ENCODE measurements around the gene CFDP1.
A peak's percentile ranks its signal among the peaks of the same experiment; 100 is the strongest.

CFDP1 gene

DNA sequence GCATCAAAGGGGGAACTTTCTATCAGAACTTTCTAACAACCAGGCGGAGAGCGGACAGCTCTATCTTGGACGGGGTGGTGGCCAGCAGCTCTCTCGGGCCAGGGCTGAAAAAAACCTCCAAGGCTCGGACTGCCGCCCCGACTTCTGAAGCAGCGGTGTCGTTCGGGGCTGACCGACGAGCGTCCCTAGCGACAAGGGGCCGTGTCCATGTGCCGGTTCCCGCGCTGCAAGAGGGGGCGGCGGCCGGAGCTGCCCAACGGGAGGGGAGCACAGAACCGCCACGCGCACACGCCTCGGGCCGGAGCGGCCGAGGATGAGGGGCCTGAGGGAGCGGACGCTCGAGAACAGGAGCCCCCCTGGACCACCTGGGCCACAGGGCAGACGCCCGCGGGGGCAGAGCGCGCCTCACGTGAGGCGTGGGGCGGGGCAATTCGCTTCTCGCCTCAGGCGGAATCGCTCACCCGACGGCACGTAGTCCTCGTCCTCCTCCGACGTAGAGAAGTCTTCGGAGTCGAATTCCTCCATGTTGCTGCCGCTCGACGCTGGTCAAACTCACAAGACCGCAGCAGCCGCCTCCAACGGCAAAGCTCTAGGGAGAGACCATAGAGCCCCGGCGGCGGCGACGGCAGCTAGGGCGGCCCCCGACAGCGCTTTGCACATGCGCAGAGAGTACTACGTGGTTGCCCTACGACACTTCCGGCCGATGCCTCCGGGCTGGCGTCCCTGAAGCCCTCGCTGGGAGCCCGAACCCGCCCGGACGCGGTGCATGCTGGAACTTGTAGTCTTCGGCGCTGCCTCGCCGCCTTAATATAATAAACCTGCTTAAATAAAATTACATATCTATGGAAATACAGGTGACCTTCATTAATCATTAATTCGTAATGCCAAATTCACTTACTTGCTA is at the start of gene CFDP1:
TSS of gene CFDP1 (minus strand) at position 676 of the 904 bp plus-strand sequence. CDS start at position 525, 151 bp downstream.
- Histone ChIP-seq H3K9me2 (replicated peaks; ENCODE audit: insufficient read depth, low read length) (no peaks in the 10 kb centered on the region), H2AFZ (ENCODE audit: low read length) (peak within 1 kb of the TSS; percentile 88), H3F3A (ENCODE audit: insufficient read depth, low read length) (peaks cover 5% of the 10 kb centered on the region; the same call in 1 of the 2 replicates), H3K27ac (ENCODE audit: low read length) (peak within 1 kb of the TSS; percentile 70; the same call in 1 of the 2 replicates), H3K79me2 (ENCODE audit: low read length) (peaks cover 9% of the 10 kb centered on the region), H3K4me3 (ENCODE audit: low read length) (peak within 1 kb of the TSS; percentile 83), H3K9ac (ENCODE audit: low read length) (peak within 1 kb of the TSS; percentile 64), H4K20me1 (ENCODE audit: insufficient read depth, low read length) (no peaks in the 10 kb centered on the region), H3K4me1 (ENCODE audit: low read length) (no peaks in the 10 kb centered on the region), H3K4me2 (ENCODE audit: low read depth, low read length) (peak within 1 kb of the TSS; percentile 81), H3K36me3 (replicated peaks; ENCODE audit: insufficient read depth, low read length) (no peaks in the 10 kb centered on the region), H3K27me3 (replicated peaks; ENCODE audit: insufficient read depth, low read length) (no peaks in the 10 kb centered on the region), H3K9me3 (replicated peaks; ENCODE audit: insufficient read depth, low read length) (no peaks in the 10 kb centered on the region)
- no peak for TF ChIP-seq EZH2phosphoT487 (IDR thresholded peaks at IDR 0.05; ENCODE audit: low read length)
- TF ChIP-seq EZH2 (optimal IDR thresholded peaks at IDR 0.05; ENCODE audit: low read depth, low read length) = no peak
- TF ChIP-seq CTCF (IDR thresholded peaks at IDR 0.05; ENCODE audit: low read length) = no peak
- DNase-seq = peak; percentile 91

DNA sequence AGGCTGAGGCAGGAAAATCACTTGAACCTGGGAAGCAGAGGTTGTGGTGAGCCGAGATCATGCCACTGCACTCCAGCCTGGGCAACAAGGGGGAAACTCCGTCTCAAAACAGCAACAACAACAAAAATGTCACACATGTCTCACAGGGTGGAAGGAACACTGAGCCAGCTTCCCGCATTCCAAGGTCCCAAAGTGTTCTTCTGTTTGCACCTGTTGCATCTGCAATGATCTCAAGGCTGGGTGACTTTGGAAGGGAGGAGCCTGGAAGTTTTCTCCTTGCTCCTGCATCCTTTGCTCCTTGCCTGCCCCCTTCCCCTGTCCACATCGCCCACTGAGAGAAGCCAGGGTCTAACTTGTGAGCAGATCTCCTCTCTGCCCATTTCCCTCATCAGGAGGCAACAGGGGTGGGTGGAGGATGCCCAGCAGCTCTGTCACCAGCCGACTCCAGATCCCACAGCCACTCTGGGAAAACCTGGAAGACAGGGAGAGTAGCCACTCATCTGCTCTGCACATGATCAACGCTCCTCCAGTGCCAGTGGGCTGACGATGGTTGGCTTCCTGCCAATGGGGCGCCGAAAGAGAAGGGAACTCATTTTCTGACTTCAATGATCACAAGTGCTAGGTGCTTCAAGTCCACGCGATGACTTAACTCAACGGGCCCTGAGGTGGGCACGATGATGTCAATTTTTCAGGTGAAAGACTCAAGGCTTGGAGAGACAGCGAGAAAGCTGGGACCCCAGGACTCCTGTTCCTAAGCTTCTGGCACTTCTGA is 49.3 kb upstream of the CFDP1 start:
- H3K27me3 ChIP-seq (replicated peaks; ENCODE audit: insufficient read depth, low read length) = no peaks in the 10 kb centered on the region
- no peak overlapping the region for H3K4me2 ChIP-seq (ENCODE audit: low read depth, low read length)
- H4K20me1 ChIP-seq (ENCODE audit: insufficient read depth, low read length) = no peaks in the 10 kb centered on the region
- DNase-seq = no peak
- H3K4me1 ChIP-seq (ENCODE audit: low read length) = 0 out of 2 replicates have a peak, but pooled peaks cover 14% of the 10 kb centered on the region
- no peaks in the 10 kb centered on the region for H3K9me3 ChIP-seq (replicated peaks; ENCODE audit: insufficient read depth, low read length)
- H3K4me3 ChIP-seq (ENCODE audit: low read length) = no peak overlapping the region
- no peak overlapping the region for H3K27ac ChIP-seq (ENCODE audit: low read length)
- H3K9me2 ChIP-seq (replicated peaks; ENCODE audit: insufficient read depth, low read length) = no peaks in the 10 kb centered on the region
- TF ChIP-seq EZH2phosphoT487 (IDR thresholded peaks at IDR 0.05; ENCODE audit: low read length) (no peak), EZH2 (optimal IDR thresholded peaks at IDR 0.05; ENCODE audit: low read depth, low read length) (no peak), CTCF (IDR thresholded peaks at IDR 0.05; ENCODE audit: low read length) (no peak)
- H3K79me2 ChIP-seq (ENCODE audit: low read length) = no peaks in the 10 kb centered on the region
- H3F3A ChIP-seq (ENCODE audit: insufficient read depth, low read length) = no peaks in the 10 kb centered on the region
- H3K9ac ChIP-seq (ENCODE audit: low read length) = no peak overlapping the region
- H2AFZ ChIP-seq (ENCODE audit: low read length) = no peak overlapping the region
- H3K36me3 ChIP-seq (replicated peaks; ENCODE audit: insufficient read depth, low read length) = no peaks in the 10 kb centered on the region

GRCh38 chr16:75481475-75481874 is 48.2 kb upstream of the CFDP1 start:
- no peaks in the 10 kb centered on the region for H3K9me2 ChIP-seq (replicated peaks; ENCODE audit: insufficient read depth, low read length)
- no peak for DNase-seq
- H2AFZ ChIP-seq (ENCODE audit: low read length) = no peak overlapping the region
- no peak overlapping the region for H3K4me2 ChIP-seq (ENCODE audit: low read depth, low read length)
- TF ChIP-seq EZH2 (optimal IDR thresholded peaks at IDR 0.05; ENCODE audit: low read depth, low read length) = no peak
- TF ChIP-seq EZH2phosphoT487 (IDR thresholded peaks at IDR 0.05; ENCODE audit: low read length) = no peak
- TF ChIP-seq CTCF (IDR thresholded peaks at IDR 0.05; ENCODE audit: low read length) = no peak
- no peaks in the 10 kb centered on the region for H3K36me3 ChIP-seq (replicated peaks; ENCODE audit: insufficient read depth, low read length)
- no peak overlapping the region for H3K27ac ChIP-seq (ENCODE audit: low read length)
- no peaks in the 10 kb centered on the region for H3F3A ChIP-seq (ENCODE audit: insufficient read depth, low read length)
- 0 out of 2 replicates have a peak, but pooled peaks cover 13% of the 10 kb centered on the region for H3K4me1 ChIP-seq (ENCODE audit: low read length)
- no peak overlapping the region for H3K4me3 ChIP-seq (ENCODE audit: low read length)
- H3K27me3 ChIP-seq (replicated peaks; ENCODE audit: insufficient read depth, low read length) = no peaks in the 10 kb centered on the region
- H4K20me1 ChIP-seq (ENCODE audit: insufficient read depth, low read length) = no peaks in the 10 kb centered on the region
- H3K79me2 ChIP-seq (ENCODE audit: low read length) = no peaks in the 10 kb centered on the region
- H3K9ac ChIP-seq (ENCODE audit: low read length) = no peak overlapping the region
- no peaks in the 10 kb centered on the region for H3K9me3 ChIP-seq (replicated peaks; ENCODE audit: insufficient read depth, low read length)

All from MM.1S (cell line).